GM10847 (cell line): ENCODE measurements around the gene DTX4.

Source experiments
- POLR2A ChIP-seq: IDR thresholded peaks from 2 replicates; pipeline ENCODE4 v1.6.1; 2011; ENCODE audit not compliant: insufficient read length; ENCODE audit errors: extremely low read depth

The DTX4 gene

GRCh38 chr11:59218893-59219292, 47.0 kb downstream of the DTX4 start:
- no peak for TF ChIP-seq POLR2A

GRCh38 chr11:59219836-59220235, 47.9 kb downstream of the DTX4 start:
- no peak for TF ChIP-seq POLR2A

GRCh38 chr11:59221441-59221840, 49.5 kb downstream of the DTX4 start:
- TF ChIP-seq POLR2A: no peak

- no peak for TF ChIP-seq POLR2A
Observed at GRCh38 chr11:59222464-59223060, 50.6 kb downstream of the DTX4 start.

- no peak for TF ChIP-seq POLR2A
Observed at GRCh38 chr11:59223177-59223576, 51.2 kb downstream of the DTX4 start.

GRCh38 chr11:59223611-59224010, 51.7 kb downstream of the DTX4 start:
- no peak for TF ChIP-seq POLR2A

GRCh38 chr11:59224351-59224928, 52.5 kb downstream of the DTX4 start:
- TF ChIP-seq POLR2A: no peak

GRCh38 chr11:59225017-59225416, 53.1 kb downstream of the DTX4 start:
- no peak for TF ChIP-seq POLR2A

GRCh38 chr11:59226396-59226795, 54.5 kb downstream of the DTX4 start:
- no peak for TF ChIP-seq POLR2A

GRCh38 chr11:59240322-59240721, 68.4 kb downstream of the DTX4 start:
- no peak for TF ChIP-seq POLR2A

- no peak for TF ChIP-seq POLR2A
Observed at GRCh38 chr11:59243633-59244032, 71.7 kb downstream of the DTX4 start.

- no peak for TF ChIP-seq POLR2A
Observed at GRCh38 chr11:59247531-59248227, 75.7 kb downstream of the DTX4 start.

GRCh38 chr11:59249535-59249934, 77.6 kb downstream of the DTX4 start:
- no peak for TF ChIP-seq POLR2A

GRCh38 chr11:59253001-59253400, 81.1 kb downstream of the DTX4 start:
- no peak for TF ChIP-seq POLR2A

- no peak for TF ChIP-seq POLR2A
Observed at GRCh38 chr11:59254286-59254685, 82.4 kb downstream of the DTX4 start.

- no peak for TF ChIP-seq POLR2A
Observed at GRCh38 chr11:59255281-59255680, 83.3 kb downstream of the DTX4 start.
